K562 (cell line): ENCODE measurements around the gene DOLPP1. TPM values are rescaled to one million over a fixed set of nuclear protein-coding genes. Genes with fewer than 3 reads are reported as not detected.

Source experiments
- ELF4 ChIP-seq: fragments of 450-650 bp; formaldehyde crosslinking; IDR thresholded peaks from 2 replicates; pipeline ENCODE4 v1.4.0; 2022; ENCODE audit warnings: missing genetic modification characterization
- ESRRB ChIP-seq: fragments of 250-450 bp; sonication (Bioruptor Pico); IDR thresholded peaks from 2 replicates; pipeline ENCODE4 v1.5.0; 2020; ENCODE audit warnings: mild to moderate bottlenecking, moderate library complexity, borderline replicate concordance
- GABPA ChIP-seq: fragments of 200-800 bp; sonication (Bioruptor generic); conservative IDR thresholded peaks from 2 replicates; pipeline ENCODE4 v1.6.1; 2016; ENCODE audit warnings: low read depth, missing genetic modification characterization, missing compliant biosample characterization
- PHF8 ChIP-seq: fragments of 200-600 bp; sonication (generic); IDR thresholded peaks from 2 replicates; pipeline ENCODE4 v1.6.1; 2012; ENCODE audit warnings: mixed run types, mild to moderate bottlenecking, inconsistent platforms, low read length, moderate library complexity, borderline replicate concordance
- TOE1 ChIP-seq, 2 experiments: fragments of 450-650 bp in 1 of 2; sonication (generic) in 1 of 2; formaldehyde crosslinking in 1 of 2; IDR thresholded peaks; 2 replicates each; pipeline versions ENCODE4 v1.7.1 to v1.8.0; 2016 to 2022; ENCODE audit warnings: borderline replicate concordance in 2 of 2, mild to moderate bottlenecking in 2 of 2, antibody characterized with exemption in 1 of 2, inconsistent platforms in 1 of 2, low read depth in 1 of 2, missing genetic modification reagents in 1 of 2, moderate library complexity in 1 of 2
- ZNF766 ChIP-seq: fragments of 200-800 bp; sonication (Bioruptor generic); conservative IDR thresholded peaks from 2 replicates; pipeline ENCODE4 v1.6.1; 2016; ENCODE audit warnings: missing genetic modification characterization, missing compliant biosample characterization
- polyA plus RNA-seq, 8 experiments: library from polyadenylated mRNA; depleted of rRNA in 4 of 8; stranded (reverse) in 5 of 8; unstranded in 3 of 8; fragments of >200 nt; fragmentation: Nextera tagmentation in 2 of 8; fragmentation: Illumina TruSeq in 1 of 8; extraction: Ambion mirVana in 2 of 8; extraction: Trizol in 1 of 8; gene quantifications; 2 replicates each; pipeline versions ENCODE4 v1.2.1 to v1.2.3, GENCODE V29; 2011 to 2014; ENCODE audit warnings: inconsistent platforms in 1 of 8, missing spikeins in 1 of 8
- total RNA-seq, 7 experiments: library from RNA; depleted of rRNA in 6 of 7; stranded (reverse); fragments of >200 nt in 6 of 7; fragmentation: Illumina TruSeq in 2 of 7; extraction: Trizol in 2 of 7; gene quantifications; 2 replicates each; pipeline versions ENCODE4 v1.2.1 to v1.2.3, GENCODE V29; 2011 to 2021; ENCODE audit warnings: low replicate concordance in 1 of 7
- TF ChIP-seq, protein P1 (sequence below): fragments of 450-650 bp; IDR thresholded peaks from 2 replicates; pipeline ENCODE4 v1.6.1; 2018; ENCODE audit not compliant: partially characterized antibody
- TF ChIP-seq, protein P2 (sequence below): sonication (generic); formaldehyde crosslinking; IDR thresholded peaks from 2 replicates; pipeline ENCODE4 v1.8.0; 2022; ENCODE audit warnings: mild to moderate bottlenecking, missing genetic modification reagents
- TF ChIP-seq, protein P3 (sequence below), 2 experiments: fragments of 450-650 bp; formaldehyde crosslinking in 1 of 2; IDR thresholded peaks; 2 replicates each; pipeline versions ENCODE4 v1.4.0 to v1.6.1; 2014 to 2020; ENCODE audit warnings: mild to moderate bottlenecking in 2 of 2, borderline replicate concordance in 1 of 2, low read depth in 1 of 2
- TF ChIP-seq, protein P4 (sequence below): fragments of 450-650 bp; IDR thresholded peaks from 2 replicates; pipeline ENCODE4 v1.6.1; 2016; ENCODE audit warnings: low read depth, mild to moderate bottlenecking, moderate library complexity
- TF ChIP-seq, protein P5 (sequence below): fragments of 200-800 bp; sonication (Bioruptor generic); IDR thresholded peaks from 2 replicates; pipeline ENCODE4 v1.6.1; 2017; ENCODE audit warnings: missing genetic modification characterization, missing compliant biosample characterization

DOLPP1 gene
- total and polyA plus RNA-seq, 9 of the 15 experiments (the other 6 are each of a cell fraction or from before 2014, with no cell fraction given), result 3.0 to 39.8 (median 30.5) TPM

DNA sequence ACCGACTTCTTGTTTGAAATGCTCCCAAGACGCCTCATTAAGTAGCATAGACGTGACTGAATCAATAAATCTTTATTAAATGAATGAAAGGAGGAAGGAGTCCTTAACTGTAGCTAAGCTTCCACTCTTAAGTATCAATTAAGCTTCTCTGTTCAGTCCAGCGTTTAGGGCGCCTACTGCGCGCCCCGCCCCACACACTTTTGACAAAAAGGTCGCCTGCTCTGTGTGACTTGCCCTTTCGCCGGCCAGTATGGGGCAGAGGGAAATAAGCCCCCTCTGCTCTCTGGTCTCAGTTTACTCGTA lies 662 bp upstream of the DOLPP1 start (continued):
- TF ChIP-seq, protein P1, sequence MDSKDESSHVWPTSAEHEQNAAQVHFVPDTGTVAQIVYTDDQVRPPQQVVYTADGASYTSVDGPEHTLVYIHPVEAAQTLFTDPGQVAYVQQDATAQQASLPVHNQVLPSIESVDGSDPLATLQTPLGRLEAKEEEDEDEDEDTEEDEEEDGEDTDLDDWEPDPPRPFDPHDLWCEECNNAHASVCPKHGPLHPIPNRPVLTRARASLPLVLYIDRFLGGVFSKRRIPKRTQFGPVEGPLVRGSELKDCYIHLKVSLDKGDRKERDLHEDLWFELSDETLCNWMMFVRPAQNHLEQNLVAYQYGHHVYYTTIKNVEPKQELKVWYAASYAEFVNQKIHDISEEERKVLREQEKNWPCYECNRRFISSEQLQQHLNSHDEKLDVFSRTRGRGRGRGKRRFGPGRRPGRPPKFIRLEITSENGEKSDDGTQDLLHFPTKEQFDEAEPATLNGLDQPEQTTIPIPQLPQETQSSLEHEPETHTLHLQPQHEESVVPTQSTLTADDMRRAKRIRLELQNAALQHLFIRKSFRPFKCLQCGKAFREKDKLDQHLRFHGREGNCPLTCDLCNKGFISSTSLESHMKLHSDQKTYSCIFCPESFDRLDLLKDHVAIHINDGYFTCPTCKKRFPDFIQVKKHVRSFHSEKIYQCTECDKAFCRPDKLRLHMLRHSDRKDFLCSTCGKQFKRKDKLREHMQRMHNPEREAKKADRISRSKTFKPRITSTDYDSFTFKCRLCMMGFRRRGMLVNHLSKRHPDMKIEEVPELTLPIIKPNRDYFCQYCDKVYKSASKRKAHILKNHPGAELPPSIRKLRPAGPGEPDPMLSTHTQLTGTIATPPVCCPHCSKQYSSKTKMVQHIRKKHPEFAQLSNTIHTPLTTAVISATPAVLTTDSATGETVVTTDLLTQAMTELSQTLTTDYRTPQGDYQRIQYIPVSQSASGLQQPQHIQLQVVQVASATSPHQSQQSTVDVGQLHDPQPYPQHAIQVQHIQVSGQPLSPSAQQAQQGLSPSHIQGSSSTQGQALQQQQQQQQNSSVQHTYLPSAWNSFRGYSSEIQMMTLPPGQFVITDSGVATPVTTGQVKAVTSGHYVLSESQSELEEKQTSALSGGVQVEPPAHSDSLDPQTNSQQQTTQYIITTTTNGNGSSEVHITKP, result no peak
- TF ChIP-seq, protein P2, sequence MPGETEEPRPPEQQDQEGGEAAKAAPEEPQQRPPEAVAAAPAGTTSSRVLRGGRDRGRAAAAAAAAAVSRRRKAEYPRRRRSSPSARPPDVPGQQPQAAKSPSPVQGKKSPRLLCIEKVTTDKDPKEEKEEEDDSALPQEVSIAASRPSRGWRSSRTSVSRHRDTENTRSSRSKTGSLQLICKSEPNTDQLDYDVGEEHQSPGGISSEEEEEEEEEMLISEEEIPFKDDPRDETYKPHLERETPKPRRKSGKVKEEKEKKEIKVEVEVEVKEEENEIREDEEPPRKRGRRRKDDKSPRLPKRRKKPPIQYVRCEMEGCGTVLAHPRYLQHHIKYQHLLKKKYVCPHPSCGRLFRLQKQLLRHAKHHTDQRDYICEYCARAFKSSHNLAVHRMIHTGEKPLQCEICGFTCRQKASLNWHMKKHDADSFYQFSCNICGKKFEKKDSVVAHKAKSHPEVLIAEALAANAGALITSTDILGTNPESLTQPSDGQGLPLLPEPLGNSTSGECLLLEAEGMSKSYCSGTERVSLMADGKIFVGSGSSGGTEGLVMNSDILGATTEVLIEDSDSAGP, result no peak
- TF ChIP-seq, protein P3, sequence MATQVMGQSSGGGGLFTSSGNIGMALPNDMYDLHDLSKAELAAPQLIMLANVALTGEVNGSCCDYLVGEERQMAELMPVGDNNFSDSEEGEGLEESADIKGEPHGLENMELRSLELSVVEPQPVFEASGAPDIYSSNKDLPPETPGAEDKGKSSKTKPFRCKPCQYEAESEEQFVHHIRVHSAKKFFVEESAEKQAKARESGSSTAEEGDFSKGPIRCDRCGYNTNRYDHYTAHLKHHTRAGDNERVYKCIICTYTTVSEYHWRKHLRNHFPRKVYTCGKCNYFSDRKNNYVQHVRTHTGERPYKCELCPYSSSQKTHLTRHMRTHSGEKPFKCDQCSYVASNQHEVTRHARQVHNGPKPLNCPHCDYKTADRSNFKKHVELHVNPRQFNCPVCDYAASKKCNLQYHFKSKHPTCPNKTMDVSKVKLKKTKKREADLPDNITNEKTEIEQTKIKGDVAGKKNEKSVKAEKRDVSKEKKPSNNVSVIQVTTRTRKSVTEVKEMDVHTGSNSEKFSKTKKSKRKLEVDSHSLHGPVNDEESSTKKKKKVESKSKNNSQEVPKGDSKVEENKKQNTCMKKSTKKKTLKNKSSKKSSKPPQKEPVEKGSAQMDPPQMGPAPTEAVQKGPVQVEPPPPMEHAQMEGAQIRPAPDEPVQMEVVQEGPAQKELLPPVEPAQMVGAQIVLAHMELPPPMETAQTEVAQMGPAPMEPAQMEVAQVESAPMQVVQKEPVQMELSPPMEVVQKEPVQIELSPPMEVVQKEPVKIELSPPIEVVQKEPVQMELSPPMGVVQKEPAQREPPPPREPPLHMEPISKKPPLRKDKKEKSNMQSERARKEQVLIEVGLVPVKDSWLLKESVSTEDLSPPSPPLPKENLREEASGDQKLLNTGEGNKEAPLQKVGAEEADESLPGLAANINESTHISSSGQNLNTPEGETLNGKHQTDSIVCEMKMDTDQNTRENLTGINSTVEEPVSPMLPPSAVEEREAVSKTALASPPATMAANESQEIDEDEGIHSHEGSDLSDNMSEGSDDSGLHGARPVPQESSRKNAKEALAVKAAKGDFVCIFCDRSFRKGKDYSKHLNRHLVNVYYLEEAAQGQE (IDR thresholded peaks at IDR 0.05; ENCODE audit: borderline replicate concordance), result no peak
- TF ChIP-seq, protein P3 (CRISPR knock-in tag; IDR thresholded peaks at IDR 0.05; ENCODE audit: low read depth), result no peak
- TF ChIP-seq ZNF766 (CRISPR knock-in tag) (no peak), GABPA (tag) (no peak), ESRRB (CRISPR knock-in tag) (no peak), ELF4 (CRISPR knock-in tag) (no peak), TOE1 (IDR thresholded peaks at IDR 0.05; ENCODE audit: borderline replicate concordance) (no peak), TOE1 (CRISPR knock-in tag; IDR thresholded peaks at IDR 0.05; ENCODE audit: borderline replicate concordance, low read depth) (no peak), PHF8 (no peak)
- TF ChIP-seq, protein P4, sequence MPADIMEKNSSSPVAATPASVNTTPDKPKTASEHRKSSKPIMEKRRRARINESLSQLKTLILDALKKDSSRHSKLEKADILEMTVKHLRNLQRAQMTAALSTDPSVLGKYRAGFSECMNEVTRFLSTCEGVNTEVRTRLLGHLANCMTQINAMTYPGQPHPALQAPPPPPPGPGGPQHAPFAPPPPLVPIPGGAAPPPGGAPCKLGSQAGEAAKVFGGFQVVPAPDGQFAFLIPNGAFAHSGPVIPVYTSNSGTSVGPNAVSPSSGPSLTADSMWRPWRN, result no peak
- TF ChIP-seq, protein P5, sequence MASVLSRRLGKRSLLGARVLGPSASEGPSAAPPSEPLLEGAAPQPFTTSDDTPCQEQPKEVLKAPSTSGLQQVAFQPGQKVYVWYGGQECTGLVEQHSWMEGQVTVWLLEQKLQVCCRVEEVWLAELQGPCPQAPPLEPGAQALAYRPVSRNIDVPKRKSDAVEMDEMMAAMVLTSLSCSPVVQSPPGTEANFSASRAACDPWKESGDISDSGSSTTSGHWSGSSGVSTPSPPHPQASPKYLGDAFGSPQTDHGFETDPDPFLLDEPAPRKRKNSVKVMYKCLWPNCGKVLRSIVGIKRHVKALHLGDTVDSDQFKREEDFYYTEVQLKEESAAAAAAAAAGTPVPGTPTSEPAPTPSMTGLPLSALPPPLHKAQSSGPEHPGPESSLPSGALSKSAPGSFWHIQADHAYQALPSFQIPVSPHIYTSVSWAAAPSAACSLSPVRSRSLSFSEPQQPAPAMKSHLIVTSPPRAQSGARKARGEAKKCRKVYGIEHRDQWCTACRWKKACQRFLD (CRISPR knock-in tag), result no peak
